PC-9 (cell line): Measurements from ENCODE around the gene ST6GALNAC1.

Experiments used
- CTCF ChIP-seq: fragments of 200-600 bp; sonication (generic); conservative IDR thresholded peaks from 2 replicates; pipeline ENCODE4 v1.6.1; 2017; ENCODE audit warnings: mixed run types, antibody characterized with exemption, mild to moderate bottlenecking, moderate library complexity
- EZH2 ChIP-seq: fragments of 200-600 bp; sonication (generic); IDR thresholded peaks from 2 replicates; pipeline ENCODE4 v1.8.0; 2017; ENCODE audit warnings: antibody characterized with exemption, low read depth

GRCh38 chr17:76684756-76685155, 41.2 kb upstream of the ST6GALNAC1 start:
- TF ChIP-seq CTCF (no peak), EZH2 (no peak)
